ENCODE measurements around the gene ARID1B.

The ARID1B gene

DNA sequence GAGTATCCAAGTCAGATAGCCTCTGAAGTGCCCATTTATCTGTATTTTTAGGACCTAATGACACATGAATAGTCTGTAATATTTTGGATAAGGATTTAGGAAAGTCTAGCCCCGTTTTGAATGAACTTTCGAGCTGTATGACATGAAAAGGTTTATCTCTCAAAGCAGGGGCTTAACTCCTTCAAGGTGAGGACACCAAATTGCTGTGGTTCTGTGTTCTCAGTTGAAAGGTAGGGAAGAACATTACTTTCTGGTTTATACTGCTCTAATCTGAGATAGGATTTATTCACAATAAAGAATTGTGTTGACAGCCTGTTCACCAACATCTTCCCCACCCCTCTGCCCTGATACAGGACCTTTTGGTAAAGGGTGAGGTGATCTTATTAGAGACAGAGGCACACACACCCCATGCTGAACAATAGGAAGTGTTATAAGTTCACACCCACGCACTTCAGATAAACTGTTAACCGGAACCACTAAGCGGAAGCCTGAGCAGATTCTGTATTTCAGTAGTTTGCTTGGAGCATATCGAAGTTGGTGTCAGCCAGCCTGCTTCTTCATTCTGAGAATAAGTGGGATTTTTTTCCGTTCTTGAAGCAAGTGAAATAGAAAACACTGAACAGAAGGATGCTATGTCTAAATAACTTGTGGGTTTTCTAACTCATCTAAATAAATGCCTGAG is 322.9 kb downstream of the ARID1B start:
- DNase-seq (ENCODE audit: low spot score): peak; percentile 66

GRCh38 chr6:157101166-157101565 is 324.0 kb downstream of the ARID1B start:
- no peak for DNase-seq (ENCODE audit: low spot score)

GRCh38 chr6:157104803-157105202 is 327.6 kb downstream of the ARID1B start:
- DNase-seq (ENCODE audit: low spot score): no peak

- DNase-seq (ENCODE audit: low spot score): peak; percentile 3
These were observed 329.3 kb downstream of the ARID1B start for GRCh38 chr6:157106487-157106886.

DNA sequence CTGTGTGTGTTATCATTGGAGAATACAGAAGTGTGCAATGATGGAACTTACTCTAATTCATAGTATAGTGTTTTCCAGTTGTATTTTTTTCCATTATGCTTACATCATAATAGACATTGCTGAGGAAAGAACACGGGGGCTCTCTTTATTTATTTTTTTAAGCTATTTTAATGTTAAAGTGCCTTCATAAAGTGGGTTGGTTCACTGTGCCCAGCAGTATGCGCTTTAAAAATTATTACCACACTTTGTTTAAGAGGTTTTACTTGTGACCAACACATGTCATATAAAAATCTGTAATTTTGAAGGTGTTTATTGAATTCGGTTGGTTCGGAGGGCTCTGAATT is 330.4 kb downstream of the ARID1B start:
- DNase-seq (ENCODE audit: low spot score): no peak

- peak; percentile 24 for DNase-seq (ENCODE audit: low spot score)
These were observed 330.9 kb downstream of the ARID1B start for GRCh38 chr6:157107915-157108651.

DNA sequence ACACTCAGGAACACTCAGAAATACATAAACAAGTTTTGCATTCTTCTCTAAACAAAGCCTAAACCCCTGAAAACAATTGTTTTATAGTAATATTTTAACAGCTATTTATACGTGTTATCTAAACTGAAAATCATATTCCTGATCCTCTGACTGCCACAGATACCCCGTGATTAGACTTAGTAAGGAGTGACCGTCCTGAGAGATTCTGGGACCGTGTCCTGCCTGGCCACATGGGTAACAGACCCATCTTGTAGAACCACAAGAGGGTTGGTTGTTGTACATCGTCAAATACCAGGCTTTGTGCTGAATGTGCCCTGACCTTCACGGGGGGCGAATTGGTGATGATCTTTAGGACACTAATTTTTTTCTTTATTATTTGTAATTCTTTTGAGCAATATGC is 331.7 kb downstream of the ARID1B start:
- no peak for DNase-seq (ENCODE audit: low spot score)

GRCh38 chr6:157110607-157111006 is 333.4 kb downstream of the ARID1B start:
- no peak for DNase-seq (ENCODE audit: low spot score)

DNA sequence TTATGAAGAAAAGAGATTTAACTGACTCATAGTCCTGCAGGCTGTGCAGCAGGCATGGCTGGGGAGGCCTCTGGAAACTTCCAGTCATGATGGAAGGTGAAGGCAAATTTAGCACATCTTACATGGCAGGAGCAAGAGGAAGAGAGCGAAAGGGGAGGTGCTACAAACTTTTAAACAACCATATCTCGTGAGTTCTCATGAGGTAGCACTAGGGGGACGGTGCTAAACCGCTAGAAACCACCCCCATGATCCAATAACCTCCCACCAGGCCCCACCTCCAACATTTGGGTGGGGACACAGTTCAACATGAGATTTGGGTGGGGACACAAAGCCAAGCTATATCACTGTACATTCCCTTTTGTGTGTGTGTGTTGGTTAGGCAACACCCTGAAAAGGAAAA is 336.2 kb downstream of the ARID1B start:
- DNase-seq (ENCODE audit: low spot score): no peak

- DNase-seq (ENCODE audit: low spot score): no peak
These were observed 339.2 kb downstream of the ARID1B start for GRCh38 chr6:157116426-157116825.

DNA sequence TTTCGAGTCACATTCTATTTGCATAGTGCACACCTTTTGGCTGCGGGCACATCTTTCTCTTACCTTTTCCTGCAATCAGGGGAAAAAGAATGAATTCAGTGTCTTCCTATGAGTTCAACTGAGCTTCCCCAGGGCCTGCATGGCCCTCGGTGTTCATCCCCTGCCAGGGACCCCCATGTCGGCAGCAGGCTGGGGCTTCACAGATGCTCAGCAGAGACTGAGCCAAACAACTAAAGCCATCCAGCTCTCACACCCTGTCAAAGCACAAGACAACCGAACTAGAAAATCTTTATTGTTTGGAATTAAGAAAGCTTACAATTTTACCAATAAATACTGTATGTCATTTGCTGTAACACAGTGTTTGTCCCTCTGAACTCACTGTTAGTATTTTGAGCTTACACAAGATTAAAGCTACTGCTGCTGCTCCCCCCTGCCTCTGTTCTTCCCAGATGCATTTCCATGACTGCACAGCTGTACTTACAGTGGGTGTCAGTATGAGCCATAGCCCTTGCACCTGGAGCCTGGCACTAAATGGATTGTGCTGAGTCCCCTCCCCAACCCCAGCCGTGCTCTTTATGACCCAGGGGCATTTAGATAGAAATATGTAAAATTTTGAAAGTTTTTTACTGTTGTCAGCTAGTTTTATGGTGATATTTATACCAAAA is 340.4 kb downstream of the ARID1B start:
- DNase-seq (ENCODE audit: low spot score): no peak

GRCh38 chr6:157119502-157120027 is 342.4 kb downstream of the ARID1B start:
- no peak for DNase-seq (ENCODE audit: low spot score)

GRCh38 chr6:157120534-157121232 is 343.5 kb downstream of the ARID1B start:
- DNase-seq (ENCODE audit: low spot score): no peak

DNA sequence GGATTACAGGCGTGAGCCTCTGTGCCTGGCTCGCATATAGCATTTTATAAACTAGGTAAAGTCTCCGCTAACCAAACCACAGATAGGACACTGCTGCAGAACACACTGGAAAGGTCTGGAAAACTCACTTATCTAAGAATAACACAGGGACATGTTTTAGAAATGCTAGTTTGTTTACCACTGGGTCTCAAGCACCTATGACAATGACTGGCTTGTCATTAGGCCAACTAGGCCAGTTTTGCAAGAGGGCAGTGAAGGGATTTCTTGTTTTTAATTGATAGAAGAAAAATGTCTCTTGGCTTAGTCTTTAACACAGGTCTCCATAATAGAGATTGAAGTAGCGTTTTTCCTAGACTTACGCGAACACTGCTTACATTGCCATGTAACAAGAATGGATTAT is 344.7 kb downstream of the ARID1B start:
- no peak for DNase-seq (ENCODE audit: low spot score)

DNA sequence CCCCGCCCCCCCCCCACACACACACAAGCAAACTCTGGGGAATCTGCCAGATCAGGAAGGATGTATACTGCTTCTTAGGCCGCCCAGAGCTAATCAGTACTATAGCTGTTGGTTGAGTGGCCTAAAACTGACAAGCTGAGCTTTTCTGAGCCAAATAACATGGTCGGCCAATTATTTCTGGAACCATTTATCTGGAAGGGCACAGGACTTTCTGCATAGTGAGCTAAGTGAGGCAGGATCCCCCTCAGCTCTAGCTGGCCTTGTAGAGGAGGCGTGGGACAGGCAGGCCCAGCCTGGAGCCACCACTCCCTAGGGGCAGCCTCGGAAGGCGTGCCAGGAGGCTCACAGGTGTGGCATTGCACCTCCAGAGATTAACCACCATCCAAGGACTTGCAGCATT is 346.1 kb downstream of the ARID1B start:
- no peak for DNase-seq (ENCODE audit: low spot score)

- DNase-seq (ENCODE audit: low spot score): no peak
These were observed 347.5 kb downstream of the ARID1B start for GRCh38 chr6:157124485-157125254.

- DNase-seq (ENCODE audit: low spot score): no peak
These were observed 348.4 kb downstream of the ARID1B start for GRCh38 chr6:157125531-157125930.

GRCh38 chr6:157126183-157127098 is 349.3 kb downstream of the ARID1B start:
- DNase-seq (ENCODE audit: low spot score): no peak

- no peak for DNase-seq (ENCODE audit: low spot score)
These were observed 351.1 kb downstream of the ARID1B start for GRCh38 chr6:157128235-157128775.

DNA sequence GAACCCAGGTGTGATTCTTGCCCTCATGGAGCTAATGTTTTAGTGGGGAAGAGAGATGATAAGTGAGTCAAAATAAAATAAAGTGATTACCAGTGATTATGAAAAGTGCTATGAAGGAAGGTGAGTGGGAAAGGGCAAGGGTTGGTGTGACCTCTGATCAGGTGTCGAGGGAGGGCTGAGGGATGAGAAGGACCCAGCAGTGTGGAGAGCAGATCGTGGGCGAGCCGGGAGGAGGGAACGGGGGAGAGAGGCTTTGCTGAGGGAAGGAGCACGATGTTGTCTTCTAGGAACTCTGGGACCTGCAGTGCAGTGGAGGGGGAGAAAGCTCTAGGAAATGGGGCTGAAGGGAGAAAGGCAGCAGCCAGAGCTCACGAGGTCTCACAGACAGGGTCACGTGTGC is 354.1 kb downstream of the ARID1B start:
- no peak for DNase-seq (ENCODE audit: low spot score)
